Activated gamma-delta T cell treated with Interleukin-2 at 50 U/mL for 16 hours (primary cell): ENCODE results near the gene EMID1.

Experiments used
- DNase-seq: peaks from one replicate; pipeline ENCODE4 v3.0.0-alpha.2; 2020

Gene EMID1

DNA sequence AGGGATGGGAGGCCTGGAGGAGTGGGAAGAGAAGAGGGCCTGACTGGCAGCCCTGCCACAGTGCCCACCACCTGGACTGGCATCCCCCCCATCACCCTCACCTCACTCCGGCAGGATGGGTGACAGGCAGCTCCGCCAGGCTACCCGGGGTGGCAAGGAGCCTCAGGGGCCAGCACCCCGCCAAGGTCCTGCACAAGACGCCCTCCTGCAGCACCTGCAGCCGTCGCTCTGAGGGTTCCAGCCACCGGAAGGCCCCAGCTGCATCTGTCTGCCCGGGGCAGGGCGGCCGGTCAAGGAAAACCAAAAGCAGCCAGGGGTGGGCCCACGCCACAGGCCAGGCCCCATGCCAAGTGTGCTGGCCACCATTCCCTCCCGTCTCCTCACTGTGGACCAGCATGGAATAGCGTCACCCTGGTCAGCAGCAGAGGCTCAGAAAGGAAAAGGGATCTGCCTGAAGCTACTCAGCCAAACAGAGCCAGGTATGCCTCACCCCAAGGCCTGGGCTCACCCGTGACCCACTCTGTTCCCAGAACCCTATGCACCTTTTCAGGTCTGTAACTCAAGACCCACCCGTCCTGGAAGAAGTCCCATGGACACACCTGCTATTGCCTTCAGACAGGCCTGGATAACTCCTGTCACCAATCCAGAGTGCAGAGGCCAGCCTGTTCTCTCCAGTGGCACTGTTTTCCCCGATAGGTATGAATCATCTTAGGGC, 55.1 kb downstream of the EMID1 start:
- DNase-seq: no peak

GRCh38 chr22:29263791-29264276, 58.1 kb downstream of the EMID1 start:
- DNase-seq: no peak

DNA sequence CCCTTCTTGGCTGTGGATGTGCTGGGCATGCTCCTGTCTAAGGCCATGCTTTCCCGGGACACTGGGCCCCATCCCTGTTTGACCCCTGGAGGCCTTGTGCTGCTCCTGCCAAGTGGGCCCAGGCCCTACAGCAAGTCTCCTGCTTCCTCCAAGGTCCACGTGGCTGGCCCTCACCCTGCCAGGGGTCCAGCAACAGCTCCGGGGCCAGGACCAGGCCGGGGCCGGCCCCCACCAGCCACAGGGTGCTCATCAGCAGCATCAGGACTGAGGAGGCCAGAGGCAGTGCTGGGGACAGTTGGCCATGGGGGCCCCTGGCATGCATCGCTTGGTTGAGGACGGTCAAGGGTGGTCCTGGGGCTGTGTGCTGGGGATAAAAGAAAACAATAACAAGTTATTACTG, 59.6 kb downstream of the EMID1 start:
- DNase-seq: no peak

GRCh38 chr22:29265929-29266328, 60.2 kb downstream of the EMID1 start:
- DNase-seq: no peak

- DNase-seq: no peak
Observed at GRCh38 chr22:29266564-29267461, 61.1 kb downstream of the EMID1 start.

DNA sequence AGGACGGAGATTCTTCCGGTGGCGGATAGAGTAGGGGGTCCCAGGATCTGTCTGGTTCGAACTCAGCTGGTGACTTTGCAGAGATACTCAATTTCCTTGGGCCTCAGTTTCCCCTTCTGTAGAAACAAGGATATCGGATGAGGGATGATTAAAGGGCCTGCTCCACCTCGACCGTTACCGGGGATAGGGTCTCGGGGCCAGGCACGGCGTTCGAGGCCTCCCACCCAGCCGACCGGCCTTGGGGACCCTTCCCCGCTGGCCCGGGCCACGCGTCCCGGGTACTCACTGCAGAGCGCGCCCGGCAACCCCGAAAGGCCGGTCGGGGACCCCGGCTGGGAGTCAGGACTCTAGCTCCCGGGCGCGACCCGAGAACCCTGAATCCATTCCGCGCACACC, 61.8 kb downstream of the EMID1 start:
- no peak for DNase-seq

- peak; percentile 95 for DNase-seq
Observed at GRCh38 chr22:29267858-29268510, 62.3 kb downstream of the EMID1 start, which contains the start of the genes EWSR1 and RHBDD3. Gene EWSR1, plus strand, starts transcription at chr22:29268268. Its CDS starts 69 bp downstream, at chr22:29268337. Gene RHBDD3, minus strand, starts transcription at chr22:29267981. Its CDS starts 2,355 bp downstream, at chr22:29265626.

GRCh38 chr22:29268511-29269229, 63.0 kb downstream of the EMID1 start:
- DNase-seq: peak; percentile 28

GRCh38 chr22:29269230-29269604, 63.5 kb downstream of the EMID1 start:
- no peak for DNase-seq

GRCh38 chr22:29269731-29270474, 64.2 kb downstream of the EMID1 start:
- no peak for DNase-seq

DNA sequence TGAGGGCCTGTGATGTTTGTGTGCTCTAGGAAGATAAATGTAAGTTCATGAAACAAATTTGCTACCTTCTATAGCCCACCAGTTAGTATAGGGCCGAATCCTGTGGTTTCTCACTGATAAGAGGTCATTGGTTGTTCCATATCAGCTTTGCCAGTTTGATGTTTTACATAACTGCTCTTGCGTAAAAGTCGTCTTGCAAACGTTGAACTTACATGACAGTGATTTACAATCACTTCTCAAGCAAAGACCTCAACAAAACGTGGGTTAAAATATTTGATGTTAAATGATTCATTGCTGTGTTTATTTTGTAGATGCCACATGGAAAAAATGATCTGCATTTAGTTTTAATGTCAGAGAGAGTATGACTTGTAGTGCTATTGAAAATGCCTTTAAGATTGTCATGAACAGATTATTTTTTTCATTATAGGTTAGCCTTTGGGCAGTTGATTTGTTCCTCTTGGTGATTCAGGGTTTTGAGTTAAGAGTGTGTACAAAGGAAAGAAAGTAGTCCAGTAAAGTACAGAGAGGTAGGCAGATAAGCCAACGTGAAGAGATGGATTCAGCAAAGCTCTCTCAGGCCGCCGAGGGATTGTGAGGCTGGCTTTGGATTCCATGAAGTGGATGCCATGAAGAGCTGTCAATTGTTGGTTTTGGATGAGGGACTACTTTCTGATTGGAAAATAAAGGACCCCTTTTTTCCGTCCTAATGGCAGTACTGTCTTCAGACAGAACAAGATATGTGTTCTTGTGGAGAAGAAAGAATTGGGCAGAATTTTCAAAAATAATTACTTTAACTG, 65.0 kb downstream of the EMID1 start:
- DNase-seq: no peak

DNA sequence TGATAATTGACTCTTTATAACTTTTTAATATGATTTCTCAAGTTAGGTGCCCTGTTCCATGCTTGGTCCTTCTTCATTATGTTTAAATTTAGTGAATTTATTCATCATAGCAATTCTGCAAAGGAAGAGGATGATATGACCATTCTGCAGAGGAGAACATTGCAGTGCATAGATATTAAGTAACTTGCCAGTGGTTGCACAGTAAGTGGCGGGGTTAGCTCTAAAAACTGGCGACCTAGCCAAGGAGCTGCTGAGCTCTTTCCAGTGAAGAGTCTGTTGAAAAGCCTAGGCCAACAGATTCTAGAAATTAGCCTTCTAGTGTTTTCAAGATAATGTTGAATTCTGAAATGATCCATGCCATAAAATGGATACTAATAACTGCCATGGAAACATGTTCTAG, 66.9 kb downstream of the EMID1 start:
- DNase-seq: no peak

DNA sequence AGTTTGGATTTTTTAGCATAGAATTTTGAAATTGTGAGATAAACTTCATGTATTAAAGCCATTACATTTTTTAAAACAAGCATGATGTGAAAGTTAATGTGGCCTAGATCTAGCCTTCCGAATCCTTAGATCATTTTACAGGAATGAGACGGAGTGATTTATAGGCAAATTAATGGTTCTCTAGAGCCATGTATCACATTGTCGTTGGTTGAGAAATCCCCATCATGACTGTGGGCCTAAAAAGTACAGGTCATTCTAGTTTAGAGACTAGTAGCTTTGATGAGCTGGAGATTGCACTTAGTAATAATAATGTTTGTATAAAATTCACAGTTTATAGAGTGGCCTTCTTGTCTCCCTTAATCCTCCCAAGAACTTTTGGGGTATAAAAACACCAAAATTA, 69.5 kb downstream of the EMID1 start:
- DNase-seq: no peak

GRCh38 chr22:29275819-29276565, 70.3 kb downstream of the EMID1 start:
- DNase-seq: no peak

DNA sequence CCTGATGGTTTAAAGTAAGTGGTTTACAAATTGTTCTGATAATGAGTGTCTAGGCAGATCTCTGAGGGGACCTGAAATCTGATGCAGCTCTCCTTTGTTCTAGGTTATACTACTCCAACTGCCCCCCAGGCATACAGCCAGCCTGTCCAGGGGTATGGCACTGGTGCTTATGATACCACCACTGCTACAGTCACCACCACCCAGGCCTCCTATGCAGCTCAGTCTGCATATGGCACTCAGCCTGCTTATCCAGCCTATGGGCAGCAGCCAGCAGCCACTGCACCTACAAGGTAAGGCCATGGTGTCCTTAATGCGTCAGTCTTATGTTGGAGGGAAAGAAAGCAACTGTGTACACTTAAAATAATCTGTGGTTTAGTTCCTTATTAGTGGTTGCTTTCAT, 72.2 kb downstream of the EMID1 start:
- DNase-seq: no peak

DNA sequence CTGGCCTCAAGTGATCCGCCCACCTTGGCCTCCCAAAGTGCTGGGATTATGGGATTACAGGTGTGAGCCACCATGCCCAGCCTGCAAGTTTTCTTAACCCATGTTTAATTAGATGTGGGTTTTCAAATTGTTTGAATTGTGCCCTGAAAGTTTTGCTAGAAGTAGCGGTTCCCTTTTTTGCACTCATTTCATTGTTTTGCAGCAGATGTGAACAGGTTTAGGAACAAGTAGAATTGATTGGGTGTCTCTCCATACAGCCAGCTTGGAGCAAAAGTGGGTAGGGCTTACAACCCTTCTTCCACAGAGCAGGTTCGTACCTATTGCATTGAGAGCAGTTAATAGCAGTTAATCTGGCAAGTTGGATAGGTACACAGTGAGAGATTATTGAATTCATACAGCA, 78.5 kb downstream of the EMID1 start:
- no peak for DNase-seq

DNA sequence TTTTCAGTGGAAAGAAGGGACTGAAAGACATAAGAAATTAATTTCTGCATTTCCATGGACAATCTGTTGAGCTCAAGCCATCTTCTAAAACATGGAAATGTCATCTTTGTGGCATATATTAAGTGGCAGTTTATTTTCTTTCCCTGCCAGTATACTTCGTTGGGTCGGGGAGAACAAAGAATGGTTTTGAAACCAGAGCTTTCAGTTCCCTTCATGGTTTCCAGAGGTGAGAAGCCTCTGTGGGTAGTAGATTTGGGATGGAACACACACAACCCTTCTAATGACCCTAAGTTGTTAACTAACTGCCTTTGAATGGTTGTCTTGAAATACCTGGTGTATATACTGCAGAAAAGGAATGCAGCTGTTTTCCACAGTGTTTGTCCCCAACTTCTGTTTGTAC, 83.1 kb downstream of the EMID1 start:
- DNase-seq: no peak

GRCh38 chr22:29290061-29290460, 84.4 kb downstream of the EMID1 start:
- no peak for DNase-seq

- no peak for DNase-seq
Observed at GRCh38 chr22:29291215-29291614, 85.5 kb downstream of the EMID1 start.

- DNase-seq: no peak
Observed at GRCh38 chr22:29292379-29292778, 86.7 kb downstream of the EMID1 start.
